H1 (cell line): Measurements from ENCODE around the gene TFCP2. TPM values are rescaled to one million over a fixed set of nuclear protein-coding genes. Genes with fewer than 3 reads are reported as not detected.

Source experiments
- CTCF ChIA-PET: fragments of 300-600 bp; sonication (Branson Sonifier 250); formaldehyde crosslinking; loops from one replicate; lab custom pipeline; 2021; ENCODE audit not compliant: partially characterized antibody; lab: Charles Lee
- POLR2A ChIA-PET: fragments of 300-600 bp; sonication (Branson Sonifier 250); formaldehyde crosslinking; loops from one replicate; lab custom pipeline; 2021; ENCODE audit warnings: inconsistent platforms; ENCODE audit not compliant: partially characterized antibody; lab: Charles Lee
- DNase-seq, 2 experiments: peaks; one replicate each; pipeline versions ENCODE4 v3.0.0 to v3.0.0-alpha.2; 2010 to 2022; ENCODE audit warnings: low spot score in 2 of 2, low read depth in 1 of 2, mixed read lengths in 1 of 2
- FAIRE-seq: peaks from 2 replicates; lab custom pipeline; 2011; peaks lifted over from hg19 to GRCh38; lab: Jason Lieb, UNC
- H2AFZ ChIP-seq: 2 replicates; pipeline ENCODE4 v1.8.1; 2012; ENCODE audit warnings: low read length, inconsistent platforms
- H2AK5ac ChIP-seq: 2 replicates; pipeline ENCODE4 v1.6.1; 2013; ENCODE audit warnings: low read depth, low read length
- H2BK120ac ChIP-seq: replicated peaks from 2 replicates; pipeline ENCODE3; 2013; ENCODE audit warnings: low read depth, low read length, inconsistent platforms
- H2BK12ac ChIP-seq: 2 replicates; pipeline ENCODE4 v1.6.1; 2013; ENCODE audit warnings: low read depth, low read length
- H2BK15ac ChIP-seq: 2 replicates; pipeline ENCODE4 v1.6.1; 2013; ENCODE audit warnings: low read length
- H2BK20ac ChIP-seq: 2 replicates; pipeline ENCODE4 v1.6.1; 2013; ENCODE audit warnings: low read length
- H2BK5ac ChIP-seq: 2 replicates; pipeline ENCODE4 v1.6.1; 2013; ENCODE audit warnings: low read depth, low read length
- H3K14ac ChIP-seq: 2 replicates; pipeline ENCODE4 v1.6.1; 2013; ENCODE audit warnings: inconsistent platforms; ENCODE audit not compliant: insufficient read length
- H3K18ac ChIP-seq: 2 replicates; pipeline ENCODE4 v1.6.1; 2013; ENCODE audit warnings: low read length; ENCODE audit errors: extremely low read depth
- H3K23ac ChIP-seq: 2 replicates; pipeline ENCODE4 v1.6.1; 2013; ENCODE audit warnings: inconsistent platforms; ENCODE audit not compliant: insufficient read length
- H3K23me2 ChIP-seq: 2 replicates; pipeline ENCODE4 v1.6.1; 2013; ENCODE audit warnings: low read depth, low read length
- H3K27ac ChIP-seq: 2 replicates; pipeline ENCODE4 v1.6.1; 2011; ENCODE audit warnings: low read depth, low read length, inconsistent platforms
- H3K27me3 ChIP-seq, 4 experiments: replicated peaks in 1 of 4; 1 replicate in 1 of 4; 2 replicates in 3 of 4; pipeline versions ENCODE4 v1.6.1 to v1.8.1; 2011 to 2013; ENCODE audit warnings: low read length in 3 of 4, mild to moderate bottlenecking in 3 of 4, inconsistent platforms in 2 of 4, mixed read lengths in 2 of 4, moderate library complexity in 1 of 4; ENCODE audit not compliant: control insufficient read depth in 3 of 4, insufficient read depth in 3 of 4; ENCODE audit errors: extremely low read depth in 1 of 4
- H3K36me3 ChIP-seq, 4 experiments: 2 replicates each; pipeline versions ENCODE4 v1.6.1 to v1.8.1; 2011 to 2013; ENCODE audit warnings: mild to moderate bottlenecking in 4 of 4, low read length in 3 of 4, moderate library complexity in 2 of 4, control low read depth in 1 of 4, inconsistent platforms in 1 of 4; ENCODE audit not compliant: insufficient read depth in 4 of 4, control insufficient read depth in 2 of 4
- H3K4ac ChIP-seq: replicated peaks from 2 replicates; pipeline ENCODE3; 2013; ENCODE audit warnings: low read length, low read depth, mixed read lengths, inconsistent platforms; ENCODE audit not compliant: insufficient read length
- H3K4me1 ChIP-seq, 4 experiments: replicated peaks in 1 of 4; 1 replicate in 1 of 4; 2 replicates in 3 of 4; pipeline versions ENCODE4 v1.6.1 to v1.8.1; 2011 to 2013; ENCODE audit warnings: low read length in 3 of 4, inconsistent platforms in 2 of 4, mixed read lengths in 1 of 4; ENCODE audit not compliant: insufficient read depth in 4 of 4, control insufficient read depth in 3 of 4
- H3K4me2 ChIP-seq, 2 experiments: 2 replicates each; pipeline versions ENCODE4 v1.6.1 to v1.8.1; 2011 to 2013; ENCODE audit warnings: low read depth in 2 of 2, low read length in 2 of 2, control low read depth in 1 of 2, inconsistent platforms in 1 of 2, mild to moderate bottlenecking in 1 of 2; ENCODE audit not compliant: insufficient read depth in 1 of 2
- H3K4me3 ChIP-seq, 4 experiments: fragments of 200-600, 300-600 bp in 1 of 4; sonication (generic), shearing (Covaris generic), sonication (Bioruptor Twin) in 1 of 4; 2 replicates each; pipeline versions ENCODE4 v1.5.1 to v1.8.1; 2011 to 2016; ENCODE audit warnings: low read length in 4 of 4, low read depth in 3 of 4, control low read depth in 2 of 4, inconsistent platforms in 2 of 4, mild to moderate bottlenecking in 2 of 4, mixed read lengths in 1 of 4, moderate library complexity in 1 of 4; ENCODE audit not compliant: insufficient read depth in 2 of 4; ENCODE audit errors: extremely low read depth in 1 of 4
- H3K56ac ChIP-seq: replicated peaks from 2 replicates; pipeline ENCODE3; 2013; ENCODE audit warnings: low read depth, mild to moderate bottlenecking, mixed read lengths, low read length, inconsistent platforms; ENCODE audit not compliant: insufficient read length
- H3K79me1 ChIP-seq: 2 replicates; pipeline ENCODE4 v1.6.1; 2013; ENCODE audit warnings: low read depth, low read length, control low read depth
- H3K79me2 ChIP-seq, 2 experiments: 2 replicates each; pipeline versions ENCODE4 v1.6.1 to v1.8.1; 2012 to 2013; ENCODE audit warnings: low read length in 2 of 2, mild to moderate bottlenecking in 2 of 2, inconsistent platforms in 1 of 2; ENCODE audit not compliant: insufficient read depth in 2 of 2, control insufficient read depth in 1 of 2
- H3K9ac ChIP-seq, 4 experiments: replicated peaks in 1 of 4; 1 replicate in 1 of 4; 2 replicates in 3 of 4; pipeline versions ENCODE4 v1.6.1 to v1.8.1; 2011 to 2013; ENCODE audit warnings: low read depth in 3 of 4, low read length in 3 of 4, control low read depth in 2 of 4, mild to moderate bottlenecking in 2 of 4, moderate library complexity in 2 of 4, inconsistent platforms in 1 of 4; ENCODE audit errors: extremely low read depth in 1 of 4
- H3K9me3 ChIP-seq, 2 experiments: 2 replicates each; pipeline versions ENCODE4 v1.6.1 to v1.8.1; 2012 to 2013; ENCODE audit warnings: mild to moderate bottlenecking in 2 of 2, moderate library complexity in 2 of 2, control low read depth in 1 of 2, inconsistent platforms in 1 of 2, low read depth in 1 of 2, low read length in 1 of 2, mixed read lengths in 1 of 2; ENCODE audit not compliant: insufficient read depth in 2 of 2
- H4K20me1 ChIP-seq, 2 experiments: replicated peaks in 1 of 2; 2 replicates each; pipeline versions ENCODE3 to v1.8.1; 2011 to 2013; ENCODE audit warnings: inconsistent platforms in 2 of 2, low read length in 2 of 2, mild to moderate bottlenecking in 1 of 2; ENCODE audit not compliant: insufficient read depth in 2 of 2, control insufficient read depth in 1 of 2
- H4K5ac ChIP-seq: 2 replicates; pipeline ENCODE4 v1.6.1; 2013; ENCODE audit warnings: low read length, low read depth, mixed read lengths, inconsistent platforms; ENCODE audit not compliant: insufficient read length
- H4K8ac ChIP-seq: 2 replicates; pipeline ENCODE4 v1.8.0; 2013; ENCODE audit warnings: mild to moderate bottlenecking, moderate library complexity, low read length, inconsistent platforms; ENCODE audit not compliant: insufficient read depth; ENCODE audit errors: extremely low read depth
- H4K91ac ChIP-seq: replicated peaks from 2 replicates; pipeline ENCODE3; 2013; ENCODE audit warnings: low read length, mixed read lengths, inconsistent platforms; ENCODE audit not compliant: insufficient read length
- KDM4A ChIP-seq: IDR thresholded peaks from one replicate; pipeline ENCODE4 v1.7.1; 2012; ENCODE audit warnings: low read depth, mild to moderate bottlenecking, moderate library complexity, low read length, inconsistent platforms; ENCODE audit not compliant: severe bottlenecking
- RBBP5 ChIP-seq: IDR thresholded peaks from 2 replicates; pipeline ENCODE4 v1.7.1; 2012; ENCODE audit warnings: low read depth, mild to moderate bottlenecking, inconsistent platforms, low read length, moderate library complexity, borderline replicate concordance
- WGBS, 2 experiments: shearing (Covaris generic) in 1 of 2; methylation state at CpG; one replicate each; pipeline versions ENCODE4 v1.1.6 to v1.1.7; 2013 to 2015; ENCODE audit warnings: low lambda C conversion rate in 2 of 2, mixed read lengths in 2 of 2, inconsistent platforms in 1 of 2, low coverage in 1 of 2, missing lambda C conversion rate in 1 of 2; ENCODE audit not compliant: insufficient replicate concordance in 2 of 2, insufficient coverage in 1 of 2, insufficient read length in 1 of 2; ENCODE audit errors: extremely low coverage in 1 of 2, missing lambda C conversion rate in 1 of 2; 5-methylcytosine and 5-hydroxymethylcytosine counted together
- polyA plus RNA-seq, 7 experiments: library from polyadenylated mRNA; depleted of rRNA in 3 of 7; stranded (reverse) in 5 of 7; unstranded in 2 of 7; fragments of >200 nt in 5 of 7; fragments of 200-250 nt in 2 of 7; gene quantifications; 1 replicate in 5 of 7; 2 replicates in 1 of 7; 4 replicates in 1 of 7; pipeline versions ENCODE4 v1.2.1 to v1.2.3, GENCODE V29; 2011 to 2013; ENCODE audit warnings: missing spikeins in 2 of 7, mixed read lengths in 2 of 7
- total RNA-seq: library from RNA; stranded (reverse); fragmentation: NEBNext Ultra II Directional; extraction: Animal tissue kit (Norgen Biotek cat#: 25700); gene quantifications from 2 replicates; pipeline ENCODE4 v1.2.1, GENCODE V29; 2021
- TF ChIP-seq, protein P1 (sequence below), 3 experiments: IDR thresholded peaks; 1 replicate in 2 of 3; 2 replicates in 1 of 3; pipeline versions ENCODE4 v1.5.1 to v1.6.1; 2011; ENCODE audit warnings: low read length in 3 of 3, mild to moderate bottlenecking in 3 of 3, inconsistent platforms in 2 of 3, low read depth in 1 of 3, moderate library complexity in 1 of 3; ENCODE audit not compliant: insufficient read depth in 1 of 3; ENCODE audit errors: control extremely low read depth in 1 of 3

Gene TFCP2
- total and polyA plus RNA-seq, 2 of the 8 experiments (the other 6 are each of a cell fraction or from before 2014, with no cell fraction given), result 19.8 to 49.2 TPM

DNA sequence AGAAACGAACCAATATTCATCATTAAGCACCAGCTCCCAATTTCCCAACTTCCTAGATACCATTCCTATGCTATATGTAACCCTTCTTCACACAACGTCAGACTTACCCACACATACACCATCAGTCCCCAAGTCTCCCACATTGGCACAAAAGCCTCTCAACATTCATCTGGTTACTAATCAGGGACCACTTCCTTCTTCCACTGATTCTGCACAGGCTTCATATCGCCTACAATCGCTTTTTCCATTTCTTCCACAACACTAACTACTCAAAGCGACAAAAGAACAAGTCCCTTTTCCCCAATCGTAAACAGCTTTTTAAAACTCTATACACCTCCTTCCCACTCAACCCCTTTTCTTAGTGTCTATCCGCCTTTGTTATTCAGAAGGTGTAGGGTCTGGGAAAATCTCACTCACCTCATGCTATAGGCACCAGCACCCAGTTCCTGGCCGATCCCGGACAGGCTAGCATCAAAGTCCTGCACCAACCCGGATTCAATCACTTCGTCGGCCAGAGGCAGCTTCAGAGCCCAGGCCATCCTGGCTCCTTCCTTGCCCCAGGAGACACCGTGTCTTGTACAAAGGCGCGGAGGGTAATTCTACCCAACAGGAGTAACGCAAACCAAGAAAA, 936 bp downstream of the TFCP2 start:
- Histone ChIP-seq H3K23me2 (peaks cover 3% of the 10 kb centered on the region), H3K14ac (no peak overlapping the region), H2AK5ac (no peak overlapping the region), H2BK12ac (peak overlapping the region; percentile 42; the same call in 1 of the 2 replicates), H3K79me2 (peaks cover 8 to 55% of the 10 kb centered on the region in 2 experiments; a peak in 3 of 4 replicates), H2BK120ac (peak overlapping the region; percentile 3), H4K8ac (peak overlapping the region; percentile 83; the same call in 1 of the 2 replicates), H3K23ac (no peak overlapping the region), H3K9me3 (no peaks in the 10 kb centered on the region), H2BK15ac (peak overlapping the region; percentile 18; the same call in 1 of the 2 replicates), H4K5ac (peak overlapping the region; percentile 57)
- no peak for FAIRE-seq
- TF ChIP-seq KDM4A, result peak; percentile 2
- TF ChIP-seq, protein P1, sequence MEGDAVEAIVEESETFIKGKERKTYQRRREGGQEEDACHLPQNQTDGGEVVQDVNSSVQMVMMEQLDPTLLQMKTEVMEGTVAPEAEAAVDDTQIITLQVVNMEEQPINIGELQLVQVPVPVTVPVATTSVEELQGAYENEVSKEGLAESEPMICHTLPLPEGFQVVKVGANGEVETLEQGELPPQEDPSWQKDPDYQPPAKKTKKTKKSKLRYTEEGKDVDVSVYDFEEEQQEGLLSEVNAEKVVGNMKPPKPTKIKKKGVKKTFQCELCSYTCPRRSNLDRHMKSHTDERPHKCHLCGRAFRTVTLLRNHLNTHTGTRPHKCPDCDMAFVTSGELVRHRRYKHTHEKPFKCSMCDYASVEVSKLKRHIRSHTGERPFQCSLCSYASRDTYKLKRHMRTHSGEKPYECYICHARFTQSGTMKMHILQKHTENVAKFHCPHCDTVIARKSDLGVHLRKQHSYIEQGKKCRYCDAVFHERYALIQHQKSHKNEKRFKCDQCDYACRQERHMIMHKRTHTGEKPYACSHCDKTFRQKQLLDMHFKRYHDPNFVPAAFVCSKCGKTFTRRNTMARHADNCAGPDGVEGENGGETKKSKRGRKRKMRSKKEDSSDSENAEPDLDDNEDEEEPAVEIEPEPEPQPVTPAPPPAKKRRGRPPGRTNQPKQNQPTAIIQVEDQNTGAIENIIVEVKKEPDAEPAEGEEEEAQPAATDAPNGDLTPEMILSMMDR (IDR thresholded peaks at IDR 0.05; ENCODE audit: control extremely low read depth in 1 of 3, insufficient read depth in 1 of 3, low read depth in 1 of 3, low read length in 3 of 3), result no peak
- peak; percentile 1; the same call in 1 of the 2 replicates for TF ChIP-seq RBBP5
- TF ChIP-seq, all 59 proteins: peak for 2
- H3K27me3 ChIP-seq, result no peaks in the 10 kb centered on the region
- POLR2A ChIA-PET, result interaction anchor here (0.7 to 2.0 kb wide), 8 partner anchors 12 to 99 kb away, joined by 3 to 9 read pairs (median 3); partner anchors contain the start of genes CSRNP2, DAZAP2 and SMAGP
- H3K27ac ChIP-seq, result peak overlapping the region; percentile 99
- H3K4me2 ChIP-seq, result peak overlapping the region; percentile 94 to 98
- no peak overlapping the region; the same call in 1 of the 2 replicates for H2AFZ ChIP-seq
- 9 to 100% methylated on average over 1 to 16 of the region's 16 CpGs for WGBS, 2 experiments
- H2BK5ac ChIP-seq, result peak overlapping the region; percentile 98
- H3K56ac ChIP-seq, result peak overlapping the region; percentile 51
- H4K91ac ChIP-seq, result peak overlapping the region; percentile 15
- H3K36me3 ChIP-seq, result no peaks in the 10 kb centered on the region
- no peak for DNase-seq
- peak overlapping the region; percentile 92 for H3K18ac ChIP-seq
- peak overlapping the region; percentile 84 to 99 (median 86) for H3K4me3 ChIP-seq
- H3K4ac ChIP-seq, result peak overlapping the region; percentile 44
- CTCF ChIA-PET, result interaction anchor here (0.6 to 1.4 kb wide), 4 partner anchors 11 to 169 kb away, joined by 3 to 5 read pairs (median 3); no protein-coding TSS in a partner anchor
- H3K9ac ChIP-seq, result peak overlapping the region; percentile 69 to 98 (median 94)
- H2BK20ac ChIP-seq, result 0 out of 2 replicates have a peak overlapping the region, but pooled peaks have one; percentile 34
- peaks cover 0 to 6% of the 10 kb centered on the region in 2 experiments for H4K20me1 ChIP-seq
- H3K79me1 ChIP-seq, result peaks cover 3% of the 10 kb centered on the region; the same call in 1 of the 2 replicates
- peaks cover 0 to 1% (median 0%) of the 10 kb centered on the region in 4 experiments; a peak in 1 of 7 replicates for H3K4me1 ChIP-seq
